Measurements from ENCODE around the gene TIMM17A.

Gene TIMM17A

DNA sequence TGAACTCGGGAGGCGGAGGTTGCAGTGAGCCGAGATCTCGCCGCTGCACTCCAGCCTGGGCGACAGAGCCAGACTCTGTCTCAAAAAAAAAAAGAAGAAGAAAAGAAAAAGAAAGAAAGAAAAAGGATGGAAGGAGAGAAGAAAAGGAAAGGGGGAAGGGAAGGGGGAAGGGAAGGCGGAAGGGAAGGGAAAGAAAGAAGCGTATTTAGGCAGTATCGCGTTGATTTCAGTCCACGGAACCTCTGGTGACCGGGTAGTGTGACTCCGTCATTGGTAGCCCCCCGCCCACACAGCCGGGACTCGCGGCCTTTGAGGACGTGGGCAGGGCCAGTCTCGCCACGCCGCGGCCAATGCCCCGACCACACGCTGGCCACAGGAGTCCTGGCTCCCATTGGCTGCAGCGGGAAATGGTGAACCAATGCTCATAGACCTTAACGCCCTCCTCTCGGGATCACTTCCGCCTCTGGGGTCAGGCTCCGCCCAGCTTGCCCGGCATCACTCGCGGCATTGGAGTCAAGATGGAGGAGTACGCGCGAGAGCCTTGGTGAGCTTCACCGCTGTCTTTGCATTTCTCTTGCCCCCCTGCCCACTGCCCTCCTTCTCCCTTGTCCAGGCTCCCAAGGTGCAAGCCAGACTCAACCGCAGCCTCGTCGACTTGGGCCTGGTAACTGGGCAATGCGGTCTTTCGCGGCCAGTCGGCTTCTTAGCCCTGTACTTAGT lies at the start of gene TIMM17A:
TIMM17A (plus strand) TSS at position 495 of the 720 bp plus-strand sequence; CDS start at position 519, 24 bp downstream.
- peak; percentile 94 for FAIRE-seq
- DNase-seq (ENCODE audit: insufficient read length, low spot score) = peak; percentile 98

GRCh38 chr1:201906336-201906735 lies 49.0 kb upstream of the TIMM17A start:
- FAIRE-seq = no peak
- no peak for DNase-seq (ENCODE audit: insufficient read length, low spot score)

GRCh38 chr1:201907621-201908020 lies 47.7 kb upstream of the TIMM17A start:
- no peak for FAIRE-seq
- no peak for DNase-seq (ENCODE audit: insufficient read length, low spot score)

DNA sequence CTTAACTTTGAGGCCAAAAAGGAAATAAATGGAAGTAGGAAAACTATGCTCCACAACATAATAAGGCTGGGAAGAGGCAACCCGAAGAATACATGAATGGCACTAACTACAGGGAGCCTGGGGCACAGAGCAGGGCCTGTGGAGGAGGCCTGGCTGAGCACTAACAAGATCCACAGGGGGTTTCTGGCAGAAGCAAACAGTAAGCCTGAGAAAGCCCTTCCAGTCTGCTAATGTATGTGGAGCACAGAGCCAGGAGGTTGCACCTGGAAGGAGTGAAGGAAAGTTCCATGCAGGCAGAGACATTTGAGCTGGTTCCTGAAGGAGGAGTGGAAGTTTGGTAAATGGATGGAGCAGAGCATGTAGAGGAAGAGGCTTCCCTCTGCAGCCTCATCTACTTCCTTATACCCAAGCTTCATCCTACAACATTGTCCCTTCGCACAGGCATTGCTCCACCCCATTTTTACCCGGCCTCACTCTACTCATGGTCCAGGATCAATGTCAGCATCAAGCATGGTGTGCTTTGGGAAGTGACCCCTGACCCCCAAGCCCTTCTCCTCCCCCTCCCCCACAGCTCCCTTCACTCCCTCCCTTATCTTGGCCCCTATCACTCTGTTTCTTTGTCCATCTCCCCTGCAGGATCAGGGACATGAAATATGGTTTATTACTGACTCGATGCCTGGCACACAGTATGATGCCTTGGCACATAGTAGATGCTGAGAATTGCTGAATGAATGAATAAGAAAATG lies 43.3 kb upstream of the TIMM17A start:
- no peak for DNase-seq (ENCODE audit: insufficient read length, low spot score)
- FAIRE-seq = no peak

DNA sequence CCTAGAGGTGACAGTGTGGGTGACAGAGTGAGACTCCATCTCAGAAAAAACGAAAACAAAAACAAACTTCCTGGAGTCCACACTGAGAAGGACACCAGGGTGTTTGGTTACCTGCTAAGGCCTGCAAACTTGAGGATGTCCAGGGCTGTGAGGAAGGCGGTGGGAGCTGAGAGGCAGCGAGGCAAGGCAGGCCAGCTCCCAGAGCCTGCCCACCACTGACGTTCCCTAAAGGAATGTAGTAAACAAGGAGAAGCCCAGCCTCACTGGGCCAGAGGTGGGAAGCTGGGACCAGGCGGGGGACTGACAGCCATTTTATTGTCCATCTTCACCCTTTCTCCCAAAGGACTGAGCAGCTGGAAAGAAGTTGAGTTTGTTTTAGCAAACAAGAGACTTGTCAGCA lies 42.5 kb upstream of the TIMM17A start:
- DNase-seq (ENCODE audit: insufficient read length, low spot score) (no peak), FAIRE-seq (no peak)

DNA sequence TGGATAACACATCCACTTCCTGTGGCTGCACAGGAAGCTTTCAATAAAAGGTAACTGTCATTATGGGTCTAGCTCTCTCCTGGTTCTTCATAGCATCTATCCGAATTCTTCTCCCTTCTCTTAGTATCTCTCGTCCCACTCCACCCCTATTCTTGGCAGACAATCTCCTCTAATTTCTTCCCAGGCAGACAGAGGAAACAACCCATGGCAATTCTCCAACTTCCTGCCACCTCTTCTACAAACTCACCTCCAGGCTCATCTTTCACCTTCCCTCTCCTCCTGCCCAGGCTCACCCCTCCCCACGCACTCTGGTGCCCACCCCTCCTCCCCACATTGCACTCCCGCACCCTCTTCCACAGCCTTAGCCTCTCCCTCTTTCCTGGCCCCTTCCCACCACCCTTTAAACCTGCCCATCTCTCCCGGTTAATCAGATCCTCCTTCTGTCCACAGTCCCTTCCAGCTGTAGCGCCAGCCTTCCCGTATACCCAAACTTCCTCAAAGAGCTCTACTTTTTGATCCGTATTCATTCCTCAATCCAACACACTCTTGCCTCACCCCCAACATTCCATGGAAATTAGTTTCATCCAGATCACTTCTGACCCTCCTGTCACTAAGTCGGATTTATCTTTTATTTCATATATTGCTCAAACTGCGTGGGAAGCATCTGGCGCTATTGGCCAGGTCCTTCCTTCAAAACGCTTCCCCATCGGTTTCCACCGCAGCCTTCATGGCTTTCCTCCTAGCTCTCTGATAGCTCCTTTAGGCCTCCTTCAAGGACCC lies 40.7 kb upstream of the TIMM17A start:
- FAIRE-seq = no peak
- no peak for DNase-seq (ENCODE audit: insufficient read length, low spot score)

DNA sequence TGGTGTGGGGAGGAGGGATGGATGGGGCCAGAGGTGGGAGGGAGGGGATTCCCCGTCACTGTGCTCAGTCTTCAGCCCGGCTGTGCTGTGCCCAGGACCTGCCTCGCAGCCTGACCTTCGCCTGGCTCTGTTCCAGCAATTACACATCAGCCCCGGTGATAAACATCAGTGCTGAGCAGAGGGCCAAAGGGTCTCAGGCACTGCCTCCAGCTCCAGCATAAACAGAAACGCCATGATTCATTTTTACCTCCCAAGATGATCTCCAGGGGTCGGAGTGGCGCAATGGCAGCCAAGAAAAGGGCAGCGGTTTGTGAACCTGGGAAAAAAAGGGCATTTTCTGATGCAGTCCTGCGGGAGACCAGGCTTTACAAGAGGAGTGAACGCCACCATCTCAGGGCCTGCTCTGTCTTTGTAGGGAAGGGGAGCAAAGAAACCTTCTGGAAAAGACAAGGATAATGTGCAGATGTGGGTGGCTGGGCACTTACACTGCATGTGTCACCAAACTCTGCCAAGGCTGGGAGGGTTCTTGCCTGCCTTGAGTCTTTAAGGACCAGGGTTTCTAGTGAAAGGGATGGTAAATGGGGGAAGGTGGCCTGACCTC lies 38.6 kb upstream of the TIMM17A start:
- DNase-seq (ENCODE audit: insufficient read length, low spot score) (peak; percentile 81), FAIRE-seq (peak; percentile 90)

DNA sequence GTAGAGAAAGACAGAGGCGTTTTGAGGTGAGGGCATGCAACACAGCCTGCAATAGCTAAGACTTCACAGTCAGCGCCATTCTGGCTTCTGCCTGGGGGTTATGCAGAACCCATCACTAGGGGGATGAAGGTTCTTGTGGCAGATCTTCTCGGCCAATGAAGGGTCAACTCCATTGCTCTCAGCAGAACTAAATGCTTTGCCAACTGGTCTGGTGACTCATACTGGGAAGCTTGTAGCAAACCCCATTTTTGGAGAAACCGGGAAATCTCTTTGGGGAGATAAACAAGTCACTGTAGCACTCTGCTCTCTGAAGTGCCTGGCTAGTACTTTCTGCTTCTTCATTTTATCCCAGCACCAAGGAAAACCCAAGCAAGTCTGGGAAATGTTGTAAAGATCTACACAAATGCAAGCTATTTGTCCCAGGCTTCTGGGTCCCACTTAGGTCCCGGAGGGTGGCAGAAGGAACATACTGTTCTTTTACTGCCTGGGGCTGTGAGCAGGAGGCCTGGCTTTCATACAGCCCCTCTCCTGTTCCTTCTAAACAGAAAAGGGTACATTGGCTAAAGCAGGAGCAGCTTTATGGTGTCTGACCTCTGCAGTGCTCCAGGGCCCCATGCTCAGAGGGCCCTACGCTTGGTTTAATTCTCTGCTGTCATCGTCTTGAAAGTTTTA lies 37.8 kb upstream of the TIMM17A start:
- no peak for FAIRE-seq
- no peak for DNase-seq (ENCODE audit: insufficient read length, low spot score)

DNA sequence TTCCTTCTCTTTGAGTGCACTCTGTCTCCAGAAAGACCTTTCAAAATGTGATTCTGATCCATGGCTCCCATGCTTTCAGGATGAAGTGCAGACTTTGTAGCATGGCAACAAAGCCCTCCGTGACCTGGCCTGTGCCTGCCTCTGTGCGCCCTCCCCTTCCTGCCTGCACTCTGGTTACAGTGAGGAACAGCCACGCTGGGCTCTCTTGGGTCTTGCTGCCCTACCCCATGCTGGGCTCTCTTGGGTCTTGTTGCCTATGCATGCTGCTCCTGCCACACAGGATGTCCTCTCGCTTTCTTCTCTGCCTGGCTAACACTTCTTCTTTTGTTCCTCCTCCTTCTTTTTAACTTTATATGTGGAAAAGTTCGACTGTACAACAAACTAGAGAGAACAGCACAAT lies 37.0 kb upstream of the TIMM17A start:
- FAIRE-seq (no peak), DNase-seq (ENCODE audit: insufficient read length, low spot score) (no peak)

DNA sequence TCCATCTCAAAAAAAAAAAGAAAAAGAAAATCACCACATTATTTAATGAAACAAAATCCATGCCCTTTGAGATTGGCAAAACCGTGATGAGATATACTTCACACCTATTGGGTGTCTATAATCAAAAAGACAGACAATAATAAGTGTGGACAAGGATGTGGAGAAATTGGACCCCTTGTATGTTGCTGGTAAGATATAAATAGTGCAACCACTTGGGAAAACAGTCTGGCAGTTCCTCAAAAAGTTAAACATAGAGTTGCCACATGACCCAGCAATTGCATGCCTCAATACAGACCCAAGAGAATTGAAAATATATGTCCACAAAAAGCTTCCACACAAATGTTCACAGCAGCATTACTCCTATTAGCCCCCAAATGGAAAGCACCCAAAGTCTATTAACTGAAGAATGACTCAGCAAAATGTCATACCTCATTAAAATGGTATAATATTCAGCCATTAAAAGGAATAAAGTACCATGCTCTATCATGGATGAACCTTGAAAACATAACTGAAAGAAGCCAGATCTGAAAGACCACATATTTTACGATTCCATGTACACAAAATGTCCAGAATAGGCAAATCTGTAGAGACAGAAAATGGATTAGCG lies 33.2 kb upstream of the TIMM17A start:
- FAIRE-seq (no peak), DNase-seq (ENCODE audit: insufficient read length, low spot score) (no peak)

DNA sequence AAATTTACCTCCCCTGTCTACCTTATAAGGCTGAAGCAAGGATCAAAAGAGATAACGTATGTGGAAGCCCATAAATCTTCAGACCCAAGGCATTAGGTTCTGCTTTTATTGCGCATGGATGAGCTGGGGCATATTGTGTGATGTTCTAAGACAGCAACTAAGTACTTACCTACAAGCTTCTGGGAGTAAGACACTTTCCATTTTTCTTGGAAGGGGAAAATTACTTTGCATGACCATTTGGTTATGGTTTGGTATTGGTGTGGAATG lies 30.1 kb upstream of the TIMM17A start:
- FAIRE-seq (no peak), DNase-seq (ENCODE audit: insufficient read length, low spot score) (no peak)

- no peak for DNase-seq (ENCODE audit: insufficient read length, low spot score)
- FAIRE-seq = no peak
Observed at GRCh38 chr1:201925981-201926645, 29.2 kb upstream of the TIMM17A start.

DNA sequence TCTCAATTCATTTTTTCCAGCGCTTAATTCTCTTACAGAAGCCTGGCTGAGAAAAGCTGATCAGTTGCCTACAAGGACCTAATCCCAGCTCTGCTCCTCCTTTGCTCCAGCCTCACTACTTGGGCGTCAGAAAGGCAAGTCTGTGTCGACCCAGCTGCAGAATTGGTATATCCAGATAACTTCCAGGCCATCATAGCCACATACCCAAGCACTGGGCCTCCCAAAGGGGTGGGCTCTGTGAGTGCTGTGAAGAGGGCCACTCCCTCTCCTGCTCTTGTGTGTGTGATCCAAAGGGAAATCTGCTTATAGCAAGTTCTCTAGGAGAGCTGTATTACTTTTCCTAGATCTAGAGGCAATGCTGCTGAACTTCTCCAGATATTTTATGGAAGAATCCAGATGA lies 27.0 kb upstream of the TIMM17A start:
- DNase-seq (ENCODE audit: insufficient read length, low spot score) = no peak
- FAIRE-seq = no peak

GRCh38 chr1:201930137-201930536 lies 25.2 kb upstream of the TIMM17A start:
- DNase-seq (ENCODE audit: insufficient read length, low spot score) (no peak), FAIRE-seq (no peak)

- no peak for DNase-seq (ENCODE audit: insufficient read length, low spot score)
- no peak for FAIRE-seq
Observed at GRCh38 chr1:201930803-201931202, 24.5 kb upstream of the TIMM17A start.

DNA sequence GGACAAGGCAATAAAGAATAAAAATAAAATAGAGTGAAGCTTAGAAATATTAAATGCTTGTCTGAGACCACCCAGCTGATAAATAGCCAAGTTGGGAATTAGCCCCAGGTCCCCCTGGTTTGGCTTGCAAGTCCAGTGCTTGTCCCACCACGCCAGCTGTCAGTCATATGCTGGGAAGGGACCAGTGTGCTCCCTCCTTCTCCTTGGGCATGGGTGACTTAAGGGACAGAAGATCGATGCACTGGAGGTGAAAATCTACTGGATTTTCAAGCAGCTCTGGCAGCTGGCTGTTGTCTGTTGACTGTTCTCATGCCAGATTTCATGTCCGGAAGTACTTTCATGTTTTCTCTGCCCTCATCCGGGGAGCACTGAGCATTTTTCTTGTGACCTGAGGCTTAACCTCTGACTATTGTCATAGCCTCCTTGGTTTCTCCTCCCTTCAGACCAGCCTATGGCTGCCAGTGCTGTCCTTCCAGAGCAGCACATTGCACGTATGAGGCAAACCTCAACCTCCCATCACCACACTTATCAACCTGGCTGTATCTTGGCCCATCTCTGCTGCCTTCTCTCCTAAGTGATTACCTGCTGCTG lies 21.4 kb upstream of the TIMM17A start:
- DNase-seq (ENCODE audit: insufficient read length, low spot score) (no peak), FAIRE-seq (peak; percentile 40)

DNA sequence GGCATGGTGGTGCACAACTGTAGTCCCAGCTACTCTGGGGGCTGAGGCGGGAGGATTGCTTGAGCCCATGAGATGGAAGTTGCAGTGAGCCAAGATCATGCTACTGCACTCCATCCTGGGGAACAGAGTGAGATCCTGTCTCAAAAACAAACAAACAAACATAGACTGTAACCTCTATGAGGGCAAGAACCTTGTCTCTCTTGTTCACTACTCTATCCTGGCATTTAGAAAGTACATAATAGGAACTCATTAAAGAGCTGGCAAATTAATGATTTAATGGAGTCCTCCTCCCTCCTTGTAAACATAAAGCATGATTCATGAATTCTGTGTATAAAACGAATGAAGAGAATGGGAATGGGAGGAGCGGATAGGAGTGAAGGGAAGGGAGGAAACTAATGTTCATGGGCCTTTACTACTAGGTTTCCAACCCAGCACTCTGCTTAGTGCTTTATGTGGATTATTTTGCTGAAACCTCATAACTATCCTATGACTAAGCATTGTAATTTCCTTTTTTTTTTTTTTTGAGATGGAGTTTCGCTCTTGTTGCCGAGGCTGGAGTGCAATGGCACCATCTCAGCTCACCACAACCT lies 17.6 kb upstream of the TIMM17A start:
- FAIRE-seq (no peak), DNase-seq (ENCODE audit: insufficient read length, low spot score) (peak; percentile 67)

- no peak for DNase-seq (ENCODE audit: insufficient read length, low spot score)
- no peak for FAIRE-seq
Observed at GRCh38 chr1:201938440-201939035, 16.8 kb upstream of the TIMM17A start.

DNA sequence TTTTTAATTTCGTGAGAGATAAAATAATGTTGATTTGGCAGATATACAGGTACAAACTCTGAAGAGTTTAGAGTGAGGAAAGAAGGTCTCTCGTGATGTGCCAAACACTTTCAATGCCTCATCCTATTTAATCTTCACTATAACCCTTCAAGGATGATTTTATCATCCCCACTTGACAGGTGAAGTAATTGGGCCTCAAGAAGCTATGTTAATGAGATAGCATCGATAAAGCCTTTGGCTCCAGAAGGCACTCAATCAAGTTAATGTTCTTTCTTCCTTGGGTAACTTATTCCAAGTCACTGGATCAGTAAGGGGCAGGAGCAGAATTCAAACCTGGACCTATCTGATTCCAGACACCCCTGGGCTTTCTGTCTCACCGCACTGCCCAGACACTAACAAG lies 16.2 kb upstream of the TIMM17A start:
- FAIRE-seq (no peak), DNase-seq (ENCODE audit: insufficient read length, low spot score) (no peak)
